Forelimb muscle (tissue), 1 donor: ENCODE results near the gene TEX29. TPM values are rescaled to one million over a fixed set of nuclear protein-coding genes. Genes with fewer than 3 reads are reported as not detected.

ENCODE experiments used
- DNase-seq: peaks from one replicate; pipeline ENCODE4 v3.0.0-alpha.2; 2013; ENCODE audit warnings: low read depth
- polyA plus RNA-seq: library from polyadenylated mRNA; unstranded; fragments of 120-200 nt; gene quantifications from one replicate; pipeline ENCODE4 v1.2.1, GENCODE V29; 2013; ENCODE audit not compliant: insufficient read length

Gene TEX29
- 0.30 TPM for polyA plus RNA-seq

- no peak for DNase-seq
Measured at GRCh38 chr13:111319998-111320911, at the start of gene TEX29. Gene TEX29, plus strand, starts transcription at chr13:111320642. Its CDS starts 249 bp downstream, at chr13:111320891.

DNA sequence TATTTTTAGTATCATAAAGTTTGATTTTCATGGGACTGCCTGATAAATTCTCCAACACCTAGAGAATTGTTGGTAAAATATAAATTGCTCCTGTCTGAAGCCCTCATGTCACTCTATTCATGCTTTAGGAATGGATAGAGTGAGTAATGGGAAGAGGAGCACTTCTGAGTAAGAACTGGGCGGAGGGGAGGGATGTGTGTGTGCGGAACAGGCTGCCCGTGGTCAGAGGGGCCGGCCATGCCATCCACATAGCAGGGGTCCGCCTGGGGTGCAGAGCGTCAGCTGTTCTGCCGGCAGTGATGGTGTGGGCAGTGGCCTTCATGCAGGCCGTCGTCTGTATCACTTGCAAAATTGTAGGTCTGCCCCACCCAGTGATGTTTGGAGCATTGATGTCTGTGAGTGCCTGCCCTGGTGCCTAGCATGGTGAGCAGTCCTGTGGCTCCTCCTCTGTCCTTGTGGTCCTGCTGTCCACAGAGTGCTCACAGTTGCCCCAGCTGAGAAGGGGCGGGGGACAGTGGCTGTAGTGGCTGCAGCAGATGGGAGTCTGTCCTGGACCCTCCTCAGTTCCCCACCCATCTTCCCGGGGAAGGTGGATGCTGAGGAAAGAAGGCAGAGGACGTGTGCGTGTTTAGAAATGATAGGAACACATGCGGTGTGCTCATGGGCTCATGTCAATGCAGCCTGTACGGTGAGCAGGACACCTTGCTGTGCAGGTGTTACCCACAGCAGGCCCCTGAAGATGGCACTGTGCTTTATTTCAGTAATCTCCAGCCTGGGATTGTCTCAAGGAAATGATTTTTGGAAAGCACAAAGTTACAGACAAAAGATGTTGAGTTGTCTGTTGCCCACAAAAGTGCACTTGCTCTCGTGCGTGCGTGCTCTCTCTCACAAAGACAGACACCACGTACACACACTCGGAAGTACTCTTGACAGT is 49.4 kb upstream of the TEX29 start:
- no peak for DNase-seq

DNA sequence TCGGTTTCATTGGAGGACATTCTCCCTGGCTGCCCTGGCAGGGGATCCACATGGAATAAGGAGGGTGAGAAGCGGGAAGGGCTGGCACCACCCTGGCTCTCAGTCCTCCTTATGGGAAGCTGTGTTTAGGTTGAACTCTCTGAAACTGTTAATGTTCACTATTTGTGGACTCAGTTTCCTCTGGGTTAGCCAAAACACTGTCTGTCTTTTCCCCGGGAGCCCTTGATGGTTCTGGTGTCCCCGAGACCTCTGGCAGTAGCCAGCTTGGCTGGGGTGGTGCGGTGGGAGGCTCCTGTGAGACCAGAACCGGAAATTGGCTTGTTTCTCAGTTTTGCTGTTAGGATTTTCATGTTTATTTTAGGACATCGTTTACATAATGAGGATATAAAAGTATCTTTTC is 48.3 kb upstream of the TEX29 start:
- no peak for DNase-seq

GRCh38 chr13:111275382-111275781 is 45.1 kb upstream of the TEX29 start:
- no peak for DNase-seq

- no peak for DNase-seq
Measured at GRCh38 chr13:111275995-111276618, 44.3 kb upstream of the TEX29 start.

- no peak for DNase-seq
Measured at GRCh38 chr13:111278258-111278657, 42.2 kb upstream of the TEX29 start.

- no peak for DNase-seq
Measured at GRCh38 chr13:111278743-111279652, 41.4 kb upstream of the TEX29 start.

DNA sequence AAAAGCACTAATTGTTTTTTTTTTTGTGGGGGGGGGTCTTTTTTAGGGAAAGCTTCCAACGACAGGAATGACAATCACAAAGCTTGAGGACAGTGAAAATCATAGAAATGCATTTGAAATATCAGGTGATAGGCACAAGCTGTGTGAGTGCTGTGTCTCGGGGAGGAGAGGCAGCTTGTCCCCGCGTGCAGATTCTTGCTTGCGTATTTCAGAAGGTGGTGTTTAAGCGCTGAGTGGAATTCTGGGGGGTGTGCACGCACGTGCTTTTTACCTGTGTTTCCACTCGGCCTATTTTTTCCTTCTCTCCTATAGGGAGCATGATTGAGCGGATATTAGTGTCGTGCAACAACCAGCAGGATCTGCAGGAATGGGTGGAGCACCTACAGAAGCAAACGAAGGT is 40.2 kb upstream of the TEX29 start:
- no peak for DNase-seq

- DNase-seq: no peak
Measured at GRCh38 chr13:111280681-111281585, 39.5 kb upstream of the TEX29 start.

- peak; percentile 38 for DNase-seq
Measured at GRCh38 chr13:111281751-111282311, 38.6 kb upstream of the TEX29 start.

DNA sequence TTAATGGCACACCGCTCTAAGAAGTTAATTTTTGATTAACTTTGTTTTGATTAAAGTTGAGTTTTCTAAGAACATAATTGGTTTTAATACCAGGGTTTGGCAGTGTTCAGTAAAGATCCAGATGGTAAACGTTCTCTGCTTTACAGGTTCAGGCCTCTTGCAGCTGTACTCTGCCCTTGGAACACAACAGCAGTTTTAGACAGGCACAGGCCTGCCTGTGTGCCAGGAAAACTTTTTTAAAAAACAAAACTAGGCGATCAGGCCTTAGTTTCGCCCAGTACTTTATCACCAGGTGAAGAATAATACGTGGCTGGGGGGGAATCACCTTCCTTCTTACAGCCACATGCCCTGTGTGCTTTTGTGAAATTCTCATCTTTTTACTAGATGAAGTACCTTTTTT is 38.0 kb upstream of the TEX29 start:
- DNase-seq: no peak

- DNase-seq: no peak
Measured at GRCh38 chr13:111282997-111283396, 37.4 kb upstream of the TEX29 start.

DNA sequence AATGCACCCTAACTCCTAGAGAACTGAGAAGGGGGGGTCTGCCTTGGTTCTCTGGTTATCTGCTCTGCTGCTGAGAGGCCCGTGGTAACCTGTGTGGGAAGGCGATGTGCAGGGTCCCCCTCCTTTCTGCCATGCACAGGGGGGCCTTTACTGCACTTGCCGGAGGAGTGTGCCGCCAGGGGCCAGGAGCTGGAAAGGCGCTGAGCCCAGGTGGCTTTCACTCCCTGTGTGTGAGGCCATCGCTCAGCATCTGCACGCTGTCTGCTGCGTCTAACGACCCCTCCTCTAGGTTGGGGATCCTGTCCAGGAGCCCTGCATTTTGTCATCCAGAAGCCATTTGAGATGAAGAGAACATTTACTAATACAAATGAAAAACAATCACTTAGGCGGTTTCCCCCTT is 37.0 kb upstream of the TEX29 start:
- no peak for DNase-seq

- DNase-seq: no peak
Measured at GRCh38 chr13:111283991-111284390, 36.5 kb upstream of the TEX29 start.

GRCh38 chr13:111284565-111284964 is 35.9 kb upstream of the TEX29 start:
- DNase-seq: no peak

- DNase-seq: no peak
Measured at GRCh38 chr13:111286162-111286561, 34.3 kb upstream of the TEX29 start.

GRCh38 chr13:111286749-111287148 is 33.7 kb upstream of the TEX29 start:
- no peak for DNase-seq

GRCh38 chr13:111287201-111287600 is 33.2 kb upstream of the TEX29 start:
- no peak for DNase-seq

DNA sequence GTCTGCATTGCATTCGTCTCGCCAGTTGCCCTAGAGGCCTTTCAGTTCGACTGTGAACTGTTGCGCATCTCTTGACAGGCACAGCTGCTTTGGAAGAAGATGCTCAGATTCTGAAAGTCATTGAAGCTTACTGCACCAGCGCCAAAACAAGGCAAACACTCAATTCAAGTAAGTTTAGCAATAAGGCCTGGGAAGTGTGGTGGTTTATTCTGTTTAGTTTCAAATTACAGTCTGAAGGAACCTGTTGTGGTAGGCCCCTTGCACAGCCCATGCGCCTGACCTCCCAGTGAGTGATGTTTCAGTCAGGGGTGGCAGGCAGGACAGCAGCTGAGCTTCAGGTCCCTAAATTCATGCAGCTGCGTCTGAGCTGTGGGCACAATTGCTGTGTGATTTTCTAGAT is 32.2 kb upstream of the TEX29 start:
- no peak for DNase-seq

- DNase-seq: no peak
Measured at GRCh38 chr13:111289251-111289650, 31.2 kb upstream of the TEX29 start.
